Glutamatergic neuron (in vitro differentiated cells): ENCODE data around the gene SOWAHC. TPM values are rescaled to one million over a fixed set of nuclear protein-coding genes. Genes with fewer than 3 reads are reported as not detected.

Experiments
- DNase-seq: peaks from one replicate; pipeline ENCODE4 v3.0.0; 2022
- H3K27ac Mint-ChIP-seq: one replicate; pipeline ENCODE4 v1.8.0; 2020; ENCODE audit warnings: mild to moderate bottlenecking, mixed read lengths, inconsistent platforms; ENCODE audit not compliant: unreplicated experiment
- H3K27me3 Mint-ChIP-seq: one replicate; pipeline ENCODE4 v1.8.0; 2020; ENCODE audit warnings: mild to moderate bottlenecking, moderate library complexity, mixed read lengths, inconsistent platforms; ENCODE audit not compliant: unreplicated experiment
- H3K36me3 Mint-ChIP-seq: one replicate; pipeline ENCODE4 v1.8.0; 2020; ENCODE audit warnings: mild to moderate bottlenecking, mixed read lengths, inconsistent platforms; ENCODE audit not compliant: unreplicated experiment
- H3K4me1 Mint-ChIP-seq: one replicate; pipeline ENCODE4 v1.8.0; 2020; ENCODE audit warnings: mild to moderate bottlenecking, low read depth, mixed read lengths, inconsistent platforms; ENCODE audit not compliant: unreplicated experiment
- H3K4me3 Mint-ChIP-seq: one replicate; pipeline ENCODE4 v1.8.0; 2020; ENCODE audit warnings: mild to moderate bottlenecking, mixed read lengths, inconsistent platforms; ENCODE audit not compliant: unreplicated experiment
- H3K9me3 Mint-ChIP-seq: one replicate; pipeline ENCODE4 v1.8.0; 2020; ENCODE audit warnings: mild to moderate bottlenecking, moderate library complexity, mixed read lengths, inconsistent platforms; ENCODE audit not compliant: unreplicated experiment
- total RNA-seq: library from RNA; stranded (reverse); fragmentation: NEBNext Ultra II Directional; extraction: Animal tissue kit (Norgen Biotek cat#: 25700); gene quantifications from one replicate; pipeline ENCODE4 v1.2.1, GENCODE V29; 2021; ENCODE audit not compliant: unreplicated experiment
- TF ChIP-seq, protein P1 (sequence below): fragments of 200-600 bp; sonication (generic); IDR thresholded peaks from one replicate; pipeline ENCODE4 v1.5.0; 2021; ENCODE audit not compliant: partially characterized antibody, unreplicated experiment

SOWAHC gene
- total RNA-seq, 1 donor from 2014 or later = 12.9 TPM

DNA sequence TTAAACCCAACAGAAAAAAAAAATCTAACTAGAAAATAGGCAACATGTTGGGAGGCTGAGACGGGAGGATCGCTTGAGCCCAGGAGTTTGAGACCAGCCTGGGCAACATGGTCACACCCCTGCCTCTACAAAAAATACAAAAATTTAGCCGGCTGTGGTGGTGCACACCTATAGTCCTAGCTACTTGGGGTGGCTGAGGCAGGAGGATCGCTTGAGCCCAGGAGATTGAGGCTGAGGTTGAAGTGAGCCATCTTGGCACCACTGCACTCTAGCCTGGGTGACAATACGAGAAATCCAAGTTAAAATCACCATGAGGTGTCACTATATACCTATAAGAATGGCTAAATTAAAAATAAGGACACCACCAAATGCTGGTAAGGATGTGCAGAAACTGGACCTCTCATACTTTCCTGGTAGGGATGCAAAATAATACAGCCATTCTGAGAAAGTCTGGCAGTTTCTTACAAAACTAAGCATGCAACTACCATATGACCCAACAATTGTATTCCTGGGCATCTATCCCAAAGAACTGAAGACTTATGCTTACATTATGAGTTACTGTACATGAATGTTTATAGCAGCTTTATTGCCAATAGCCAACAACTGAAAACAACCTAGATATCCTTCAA, 2.6 kb upstream of the SOWAHC start:
- Mint-ChIP-seq H3K27ac (no peak overlapping the region), H3K27me3 (peaks cover 6% of the 10 kb centered on the region), H3K4me1 (peaks cover 33% of the 10 kb centered on the region), H3K4me3 (peak overlapping the region; percentile 100), H3K9me3 (peaks cover 8% of the 10 kb centered on the region), H3K36me3 (no peaks in the 10 kb centered on the region)
- TF ChIP-seq, protein P1, sequence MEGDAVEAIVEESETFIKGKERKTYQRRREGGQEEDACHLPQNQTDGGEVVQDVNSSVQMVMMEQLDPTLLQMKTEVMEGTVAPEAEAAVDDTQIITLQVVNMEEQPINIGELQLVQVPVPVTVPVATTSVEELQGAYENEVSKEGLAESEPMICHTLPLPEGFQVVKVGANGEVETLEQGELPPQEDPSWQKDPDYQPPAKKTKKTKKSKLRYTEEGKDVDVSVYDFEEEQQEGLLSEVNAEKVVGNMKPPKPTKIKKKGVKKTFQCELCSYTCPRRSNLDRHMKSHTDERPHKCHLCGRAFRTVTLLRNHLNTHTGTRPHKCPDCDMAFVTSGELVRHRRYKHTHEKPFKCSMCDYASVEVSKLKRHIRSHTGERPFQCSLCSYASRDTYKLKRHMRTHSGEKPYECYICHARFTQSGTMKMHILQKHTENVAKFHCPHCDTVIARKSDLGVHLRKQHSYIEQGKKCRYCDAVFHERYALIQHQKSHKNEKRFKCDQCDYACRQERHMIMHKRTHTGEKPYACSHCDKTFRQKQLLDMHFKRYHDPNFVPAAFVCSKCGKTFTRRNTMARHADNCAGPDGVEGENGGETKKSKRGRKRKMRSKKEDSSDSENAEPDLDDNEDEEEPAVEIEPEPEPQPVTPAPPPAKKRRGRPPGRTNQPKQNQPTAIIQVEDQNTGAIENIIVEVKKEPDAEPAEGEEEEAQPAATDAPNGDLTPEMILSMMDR = no peak
- no peak for DNase-seq

- Mint-ChIP-seq H3K27me3 (peaks cover 6% of the 10 kb centered on the region), H3K4me1 (peaks cover 27% of the 10 kb centered on the region), H3K9me3 (peaks cover 8% of the 10 kb centered on the region), H3K4me3 (peak overlapping the region; percentile 100), H3K27ac (peak overlapping the region; percentile 90), H3K36me3 (no peaks in the 10 kb centered on the region)
- no peak for DNase-seq
- TF ChIP-seq, protein P1 = no peak
These were observed 863 bp upstream of the SOWAHC start for GRCh38 chr2:109613081-109613921.

DNA sequence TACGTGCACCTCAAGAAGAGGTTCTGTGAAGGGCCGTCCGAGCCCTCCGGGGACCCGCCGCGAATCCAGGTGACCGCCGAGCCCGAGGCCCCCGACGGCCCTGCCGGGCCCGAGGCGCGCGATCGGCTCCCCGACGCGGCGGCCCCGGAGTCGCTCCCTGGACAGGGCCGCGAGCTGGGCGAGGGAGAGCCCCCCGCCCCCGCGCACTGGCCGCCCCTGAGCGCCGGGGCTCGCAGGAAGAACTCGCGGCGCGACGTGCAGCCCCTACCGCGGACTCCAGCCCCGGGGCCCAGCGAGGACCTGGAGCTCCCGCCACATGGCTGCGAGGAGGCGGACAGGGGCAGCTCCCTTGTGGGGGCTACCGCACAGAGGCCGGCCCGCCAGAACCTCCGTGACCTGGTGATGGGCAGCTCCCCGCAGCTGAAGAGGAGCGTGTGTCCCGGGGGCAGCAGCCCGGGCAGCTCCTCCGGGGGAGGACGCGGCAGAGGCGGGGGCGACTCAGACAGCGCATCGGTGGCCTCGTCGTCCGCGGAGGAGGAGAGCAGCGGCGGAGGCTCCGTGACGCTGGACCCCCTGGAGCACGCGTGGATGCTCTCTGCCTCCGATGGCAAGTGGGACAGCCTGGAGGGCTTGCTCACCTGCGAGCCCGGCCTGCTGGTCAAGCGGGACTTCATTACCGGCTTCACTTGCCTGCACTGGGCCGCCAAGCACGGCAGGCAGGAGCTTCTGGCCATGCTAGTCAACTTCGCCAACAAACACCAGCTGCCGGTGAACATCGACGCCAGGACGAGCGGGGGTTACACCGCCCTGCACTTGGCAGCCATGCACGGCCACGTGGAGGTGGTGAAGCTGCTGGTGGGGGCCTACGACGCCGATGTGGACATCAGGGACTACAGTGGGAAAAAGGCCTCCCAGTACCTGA, 812 bp downstream of the SOWAHC start:
- Mint-ChIP-seq H3K36me3 (no peaks in the 10 kb centered on the region), H3K4me1 (peaks cover 18% of the 10 kb centered on the region), H3K27ac (no peak overlapping the region), H3K27me3 (peaks cover 6% of the 10 kb centered on the region), H3K4me3 (peak overlapping the region; percentile 88), H3K9me3 (peaks cover 8% of the 10 kb centered on the region)
- peak; percentile 52 for DNase-seq
- TF ChIP-seq, protein P1 = no peak

DNA sequence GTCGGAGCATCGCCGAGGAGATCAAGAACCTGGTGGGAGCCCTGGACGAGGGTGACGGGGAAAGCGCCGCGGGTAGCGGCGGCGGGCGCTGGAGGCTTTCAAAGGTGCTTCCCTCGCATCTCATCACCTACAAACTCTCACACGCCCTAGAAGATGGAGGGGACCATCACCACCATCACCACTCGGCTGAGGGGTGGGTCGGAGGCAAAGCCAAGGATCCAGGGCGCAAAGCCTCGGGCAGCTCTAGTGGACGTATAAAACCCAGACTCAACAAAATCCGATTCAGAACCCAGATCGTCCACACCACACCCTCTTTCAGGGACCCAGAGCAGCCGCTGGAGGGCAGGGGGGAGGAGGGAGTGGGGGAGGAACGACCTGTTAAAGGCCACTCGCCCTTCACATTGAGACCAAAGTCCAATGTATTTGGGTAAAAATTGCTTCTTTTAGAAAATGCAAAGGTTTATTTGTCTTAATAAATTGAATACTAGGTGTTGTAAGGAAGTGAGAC, 1.5 kb downstream of the SOWAHC start:
- TF ChIP-seq, protein P1 = no peak
- peaks cover 17% of the 10 kb centered on the region for H3K4me1 Mint-ChIP-seq
- H3K27ac Mint-ChIP-seq = peak overlapping the region; percentile 78
- peak overlapping the region; percentile 88 for H3K4me3 Mint-ChIP-seq
- DNase-seq = peak; percentile 59
- peaks cover 8% of the 10 kb centered on the region for H3K9me3 Mint-ChIP-seq
- no peaks in the 10 kb centered on the region for H3K36me3 Mint-ChIP-seq
- H3K27me3 Mint-ChIP-seq = peaks cover 6% of the 10 kb centered on the region
